ENCODE data around the gene UST. TPM values are rescaled to one million over a fixed set of nuclear protein-coding genes. Genes with fewer than 3 reads are reported as not detected.

Gene UST
- total RNA-seq, 4 donors from 2014 or later = 2.3 to 8.4 (median 2.8) TPM

DNA sequence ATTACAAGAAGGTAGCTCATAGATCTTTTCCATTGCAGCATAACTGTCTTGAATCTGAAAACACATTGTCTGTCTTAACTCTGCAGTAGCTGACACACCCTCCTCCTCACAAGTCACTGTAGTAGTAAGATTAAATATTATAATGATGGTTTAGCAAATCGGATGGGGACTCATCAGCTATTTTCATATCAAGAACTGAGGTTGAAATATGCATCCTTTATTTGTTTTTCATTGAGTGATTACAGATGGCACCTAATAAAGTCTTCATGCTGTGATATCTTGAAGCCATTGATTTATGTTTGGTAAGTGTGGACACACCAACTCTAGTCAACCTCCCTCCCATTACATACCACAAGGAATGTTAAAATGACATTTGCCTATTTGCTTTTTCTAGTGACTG lies 303.3 kb downstream of the UST start:
- in situ Hi-C loops (cut with MboI; ENCODE audit: low sequenced_read_pairs in 4 of 4) = no loop called here
- no peaks in the 10 kb centered on the region for H3K27me3 ChIP-seq
- no peak overlapping the region for H3K27ac ChIP-seq
- H3K36me3 ChIP-seq = no peaks in the 10 kb centered on the region
- H3K4me3 ChIP-seq = no peak overlapping the region
- peaks cover 5 to 6% of the 10 kb centered on the region in 2 donors for H3K4me1 ChIP-seq
- DNase-seq (no peak), ATAC-seq (no peak)
- intact Hi-C loops (cut with DNase I; ENCODE audit: low total_unique reads) = no loop called here
- H3K9me3 ChIP-seq = no peaks in the 10 kb centered on the region
- TF ChIP-seq, protein P1, sequence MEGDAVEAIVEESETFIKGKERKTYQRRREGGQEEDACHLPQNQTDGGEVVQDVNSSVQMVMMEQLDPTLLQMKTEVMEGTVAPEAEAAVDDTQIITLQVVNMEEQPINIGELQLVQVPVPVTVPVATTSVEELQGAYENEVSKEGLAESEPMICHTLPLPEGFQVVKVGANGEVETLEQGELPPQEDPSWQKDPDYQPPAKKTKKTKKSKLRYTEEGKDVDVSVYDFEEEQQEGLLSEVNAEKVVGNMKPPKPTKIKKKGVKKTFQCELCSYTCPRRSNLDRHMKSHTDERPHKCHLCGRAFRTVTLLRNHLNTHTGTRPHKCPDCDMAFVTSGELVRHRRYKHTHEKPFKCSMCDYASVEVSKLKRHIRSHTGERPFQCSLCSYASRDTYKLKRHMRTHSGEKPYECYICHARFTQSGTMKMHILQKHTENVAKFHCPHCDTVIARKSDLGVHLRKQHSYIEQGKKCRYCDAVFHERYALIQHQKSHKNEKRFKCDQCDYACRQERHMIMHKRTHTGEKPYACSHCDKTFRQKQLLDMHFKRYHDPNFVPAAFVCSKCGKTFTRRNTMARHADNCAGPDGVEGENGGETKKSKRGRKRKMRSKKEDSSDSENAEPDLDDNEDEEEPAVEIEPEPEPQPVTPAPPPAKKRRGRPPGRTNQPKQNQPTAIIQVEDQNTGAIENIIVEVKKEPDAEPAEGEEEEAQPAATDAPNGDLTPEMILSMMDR (IDR thresholded peaks at IDR 0.05 in 4 of 5, conservative IDR thresholded peaks at IDR 0.05 in 1 of 5) = no peak
- no peak for TF ChIP-seq POLR2A (IDR thresholded peaks at IDR 0.05)

DNA sequence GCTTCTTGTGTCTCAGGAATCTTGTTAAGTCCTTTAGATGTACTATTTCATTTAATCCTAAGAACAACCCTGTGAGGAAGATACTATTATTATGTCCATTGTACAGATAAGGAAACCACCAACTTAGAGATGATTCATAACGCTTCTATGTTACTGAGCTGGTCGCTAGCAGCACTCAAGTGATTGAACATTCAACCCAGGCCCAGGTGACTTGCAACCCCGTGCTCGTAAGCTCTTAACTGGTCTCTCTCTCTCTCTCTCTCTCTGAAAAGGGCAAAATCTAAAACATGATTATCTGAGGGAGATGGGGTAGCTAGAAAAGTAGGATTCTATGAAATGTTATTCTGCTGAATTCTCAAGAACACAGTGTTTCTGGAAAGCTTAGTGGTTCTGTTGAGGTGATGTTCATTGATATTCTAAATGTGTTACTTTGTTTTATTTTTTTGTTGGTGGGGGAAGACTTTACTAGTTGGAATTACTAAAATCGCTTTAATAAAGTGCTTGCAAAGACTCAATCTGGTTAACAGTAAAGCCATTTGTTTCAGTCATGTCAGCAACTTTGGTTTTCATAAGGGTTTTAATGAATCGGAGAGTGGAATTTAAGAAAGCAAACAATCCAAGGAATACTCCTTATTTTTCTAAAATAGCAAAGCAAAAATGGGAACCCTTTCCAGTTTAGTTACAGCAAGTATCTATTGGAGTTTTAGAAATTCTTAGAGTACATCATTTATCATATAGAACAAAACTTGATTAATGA lies 305.7 kb downstream of the UST start:
- intact Hi-C loops (cut with DNase I; ENCODE audit: low total_unique reads) (no loop called here), in situ Hi-C loops (cut with MboI; ENCODE audit: low sequenced_read_pairs in 4 of 4) (no loop called here)
- DNase-seq = no peak
- Histone ChIP-seq H3K36me3 (no peaks in the 10 kb centered on the region), H3K27ac (no peak overlapping the region), H3K27me3 (no peaks in the 10 kb centered on the region), H3K4me1 (peaks cover 0 to under 1% of the 10 kb centered on the region in 2 donors), H3K4me3 (no peak overlapping the region), H3K9me3 (no peaks in the 10 kb centered on the region)
- no peak for ATAC-seq
- TF ChIP-seq, protein P1 (IDR thresholded peaks at IDR 0.05 in 4 of 5, conservative IDR thresholded peaks at IDR 0.05 in 1 of 5) = no peak
- no peak for TF ChIP-seq POLR2A (IDR thresholded peaks at IDR 0.05)

DNA sequence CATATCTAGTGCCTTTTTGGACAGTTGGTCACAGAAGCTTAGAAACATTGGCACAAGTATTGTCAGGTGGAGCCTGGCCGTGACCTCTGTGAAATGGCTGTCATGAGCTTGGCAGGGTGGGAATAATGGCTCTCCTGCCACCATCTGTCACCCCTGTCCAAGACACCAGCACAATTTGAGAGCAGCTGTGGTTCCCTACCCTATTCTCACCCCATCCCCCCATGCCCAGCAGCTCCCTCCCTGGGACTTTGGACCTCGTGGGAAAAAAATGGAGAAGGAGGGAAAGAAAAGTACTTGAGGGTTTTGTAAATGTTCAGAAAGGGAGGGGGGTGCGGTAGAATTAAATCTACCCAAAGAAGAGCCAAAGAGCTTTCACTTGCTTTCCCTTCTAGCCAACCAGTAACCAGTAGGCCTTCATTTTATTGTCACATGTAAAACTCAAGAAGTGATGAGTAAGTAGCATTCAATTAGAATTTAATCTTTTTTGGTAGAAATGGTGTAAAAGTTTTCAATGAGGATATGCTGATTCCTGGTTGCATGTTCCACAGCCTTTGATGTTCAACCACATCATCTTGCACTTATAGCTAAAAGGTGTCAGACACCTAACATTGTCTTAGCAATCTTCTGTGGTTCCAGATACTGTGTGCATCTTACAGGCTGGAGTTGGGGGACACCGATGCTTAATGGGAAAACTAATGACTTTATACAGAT lies 307.2 kb downstream of the UST start:
- ATAC-seq (no peak), DNase-seq (no peak)
- in situ Hi-C loops (cut with MboI; ENCODE audit: low sequenced_read_pairs in 4 of 4) = no loop called here
- Histone ChIP-seq H3K27me3 (no peaks in the 10 kb centered on the region), H3K4me3 (no peak overlapping the region), H3K36me3 (no peaks in the 10 kb centered on the region), H3K9me3 (no peaks in the 10 kb centered on the region), H3K4me1 (no peaks in the 10 kb centered on the region), H3K27ac (no peak overlapping the region)
- TF ChIP-seq, protein P1 (IDR thresholded peaks at IDR 0.05 in 4 of 5, conservative IDR thresholded peaks at IDR 0.05 in 1 of 5) = no peak
- TF ChIP-seq POLR2A (IDR thresholded peaks at IDR 0.05) = no peak
- intact Hi-C loops (cut with DNase I; ENCODE audit: low total_unique reads) = no loop called here

DNA sequence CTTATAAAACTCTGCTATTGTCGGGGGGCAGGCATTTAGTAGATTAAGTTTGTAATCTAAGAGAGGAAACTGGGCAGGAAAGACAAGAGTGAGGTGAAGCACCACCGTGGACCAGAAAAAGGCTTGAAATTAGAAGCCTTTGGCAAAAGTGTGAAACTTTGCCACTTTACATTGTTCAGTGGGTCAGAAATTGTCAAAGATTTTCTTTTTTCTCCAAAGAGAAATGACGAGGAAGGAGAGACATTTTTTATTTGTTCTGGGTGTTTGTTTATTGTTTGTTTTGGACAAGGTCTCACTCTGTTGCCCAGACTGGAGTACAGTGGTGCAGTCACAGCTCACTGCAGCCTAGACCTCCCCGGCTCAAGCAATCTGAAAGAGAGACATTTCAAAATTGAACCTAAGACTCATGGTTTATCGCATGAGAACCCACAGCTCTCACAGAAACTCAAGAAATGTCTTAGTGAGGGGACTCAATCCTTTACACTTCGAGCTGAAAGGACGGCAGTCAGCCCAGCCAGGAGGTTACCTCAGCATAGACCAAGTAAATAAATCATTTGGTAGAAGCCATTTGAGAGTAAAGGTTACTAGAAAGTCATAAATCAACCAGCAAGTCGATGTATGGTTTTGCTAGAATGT lies 307.8 kb downstream of the UST start:
- in situ Hi-C loops (cut with MboI; ENCODE audit: low sequenced_read_pairs in 4 of 4) = no loop called here

More for the DNA sequence above, 307.8 kb downstream of the UST start:
- no peak for TF ChIP-seq POLR2A (IDR thresholded peaks at IDR 0.05)
- TF ChIP-seq, protein P1 (IDR thresholded peaks at IDR 0.05 in 4 of 5, conservative IDR thresholded peaks at IDR 0.05 in 1 of 5) = no peak
- ATAC-seq = no peak
- intact Hi-C loops (cut with DNase I; ENCODE audit: low total_unique reads) = no loop called here
- Histone ChIP-seq H3K36me3 (no peaks in the 10 kb centered on the region), H3K4me3 (no peak overlapping the region), H3K27me3 (no peaks in the 10 kb centered on the region), H3K27ac (no peak overlapping the region), H3K4me1 (no peaks in the 10 kb centered on the region), H3K9me3 (no peaks in the 10 kb centered on the region)
- no peak for DNase-seq

Data from gastrocnemius medialis (tissue), 4 donors.